ENCODE measurements around the gene SBK2.
"Not testable (repeated sequence)": the region's sequence is repeated elsewhere in the genome, so short reads cannot be mapped to it uniquely, and the experiment has no call there.

The SBK2 gene

DNA sequence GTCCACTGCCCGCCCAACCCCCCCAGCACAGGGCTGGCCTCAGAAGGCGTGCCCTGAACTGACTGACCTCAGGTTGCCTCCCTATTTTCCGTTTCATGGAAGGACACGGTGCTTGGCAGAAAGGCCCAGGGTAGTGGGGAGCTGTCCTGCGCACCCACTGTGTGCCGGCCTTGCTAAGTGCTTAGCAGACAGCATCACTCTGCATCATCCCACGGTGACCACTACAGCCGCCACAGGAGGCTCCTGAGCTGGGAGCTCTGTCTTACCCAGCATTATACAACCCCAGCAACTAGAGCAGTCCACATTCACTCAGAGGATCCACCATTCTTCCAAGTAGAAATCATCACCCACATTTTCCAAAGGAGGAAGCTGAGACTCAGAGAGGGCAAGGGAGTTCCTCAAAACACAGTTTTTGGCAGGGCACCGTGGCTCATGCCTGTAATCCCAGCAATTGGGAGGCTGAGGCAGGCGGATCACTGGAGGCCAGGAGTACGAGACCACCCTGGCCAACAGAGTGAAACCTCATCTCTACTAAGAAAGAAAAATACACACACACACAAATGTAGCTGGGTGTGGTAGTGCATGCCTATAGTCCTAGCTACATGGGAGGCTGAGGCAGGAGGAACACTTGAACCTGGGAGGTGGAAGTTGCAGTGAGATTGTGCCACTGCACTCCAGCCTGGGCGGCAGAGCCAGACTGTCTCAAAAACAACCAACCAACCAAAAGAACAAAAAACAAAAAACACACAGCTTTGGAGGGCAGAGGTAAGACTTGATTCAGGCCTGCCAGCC is 1.6 kb downstream of the SBK2 start:
- DNase-seq (ENCODE audit: low spot score): no peak

DNA sequence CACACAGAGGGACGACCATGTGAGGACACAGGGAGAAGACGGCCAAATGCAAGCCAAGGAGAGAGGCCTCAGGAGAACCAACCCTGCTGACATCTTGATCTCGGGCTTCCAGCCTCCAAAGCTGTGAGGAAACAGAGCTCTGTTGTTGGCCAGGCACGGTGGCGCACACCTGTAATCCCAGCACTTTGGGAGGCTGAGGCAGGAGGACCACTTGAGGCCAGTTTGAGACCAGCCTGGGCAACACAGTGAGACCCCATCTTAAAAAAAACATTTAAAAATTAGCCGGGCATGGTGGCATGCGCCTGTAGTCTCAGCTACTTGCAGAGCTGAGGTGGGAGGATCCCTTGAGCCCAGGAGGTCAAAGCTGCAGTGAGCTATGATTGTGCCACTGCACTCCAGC is 2.7 kb downstream of the SBK2 start:
- DNase-seq (ENCODE audit: low spot score): not testable (repeated sequence)

DNA sequence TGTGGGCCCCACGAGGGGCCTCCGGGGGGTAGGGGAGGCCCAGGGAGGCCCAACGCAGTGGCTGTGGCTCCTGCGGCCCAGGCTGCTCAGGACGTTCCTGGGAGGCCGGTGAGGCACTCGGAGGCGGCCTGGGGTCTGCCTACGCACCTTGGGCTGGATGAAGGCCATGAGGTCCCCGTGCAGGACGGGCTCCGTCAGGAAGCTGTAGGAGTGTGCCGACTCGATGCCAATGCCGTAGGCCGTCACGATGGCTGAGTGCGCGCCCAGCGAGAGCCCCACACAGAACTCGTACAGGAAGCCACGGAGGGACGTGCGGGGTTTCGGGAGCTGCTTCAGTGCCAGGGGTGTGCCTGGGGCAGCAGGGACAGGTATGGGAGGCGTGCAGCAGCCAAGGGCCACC is 5.9 kb downstream of the SBK2 start:
- DNase-seq (ENCODE audit: low spot score): no peak

DNA sequence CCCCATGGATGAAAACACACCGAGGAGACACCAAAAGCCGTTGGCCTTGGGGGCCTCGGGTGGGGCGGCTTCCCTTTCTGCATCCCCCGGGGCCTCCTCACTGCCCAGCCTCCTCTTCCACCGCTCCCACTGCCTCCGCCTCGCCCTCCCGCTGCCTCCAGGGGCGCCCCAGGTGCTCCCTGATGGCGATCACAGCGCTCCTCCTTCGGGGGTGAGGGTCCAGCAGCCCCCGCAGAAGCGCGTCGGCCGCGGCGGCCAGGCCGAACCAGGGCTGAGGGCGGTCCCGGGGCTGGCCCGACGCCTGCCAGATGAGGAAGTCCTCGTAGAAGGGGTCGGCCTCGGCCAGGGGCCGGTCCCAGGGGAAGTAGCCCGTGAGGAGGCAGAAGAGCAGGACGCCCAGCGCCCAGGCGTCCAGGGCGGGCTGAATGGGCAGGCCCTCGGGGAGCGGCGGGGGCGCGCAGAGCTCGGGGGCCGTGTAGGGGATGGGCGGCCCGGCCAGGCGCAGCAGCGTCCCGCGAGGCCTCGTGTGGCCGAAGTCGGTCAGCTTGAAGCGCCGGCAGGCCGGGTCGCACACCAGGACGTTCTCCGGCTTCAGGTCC is 7.2 kb downstream of the SBK2 start:
- no peak for DNase-seq (ENCODE audit: low spot score)

DNA sequence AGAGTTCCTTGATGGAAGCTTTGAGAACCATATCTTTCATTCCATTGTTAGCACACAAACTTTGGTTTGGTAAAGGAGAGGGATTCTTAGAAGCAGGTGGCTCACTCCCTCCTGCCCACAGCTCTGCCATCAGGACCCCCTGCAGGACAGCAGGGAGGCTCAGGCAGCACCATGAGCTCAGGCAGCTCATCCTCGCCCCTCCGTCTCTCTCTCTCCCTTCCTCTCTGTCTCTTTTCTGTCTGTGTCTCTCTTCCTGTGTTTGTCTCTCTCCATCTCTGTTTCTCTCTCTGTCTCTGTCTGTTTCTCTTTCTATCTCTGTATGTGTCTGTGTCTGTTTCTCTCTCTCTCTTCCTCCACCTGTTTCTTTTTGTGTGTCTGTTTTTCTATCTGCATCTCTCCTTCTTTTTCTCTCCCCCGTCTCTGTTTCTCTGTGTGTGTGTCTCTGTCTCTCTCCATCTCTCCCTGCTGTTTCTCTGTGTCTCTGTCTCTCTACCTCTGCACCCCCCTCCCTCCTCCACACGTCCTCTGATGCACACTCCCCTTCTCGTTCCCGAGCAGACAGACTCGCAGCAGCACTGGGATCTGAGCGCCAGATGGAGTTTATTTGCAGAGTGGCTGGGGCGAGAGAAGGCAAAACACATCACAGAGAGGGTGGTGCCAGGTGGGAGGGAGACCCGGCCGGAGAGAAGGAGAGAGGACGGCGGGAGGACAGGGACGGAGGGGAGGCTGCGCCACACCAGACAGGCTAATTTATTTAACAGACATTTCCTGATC is 8.7 kb downstream of the SBK2 start:
- no peak for DNase-seq (ENCODE audit: low spot score)

DNA sequence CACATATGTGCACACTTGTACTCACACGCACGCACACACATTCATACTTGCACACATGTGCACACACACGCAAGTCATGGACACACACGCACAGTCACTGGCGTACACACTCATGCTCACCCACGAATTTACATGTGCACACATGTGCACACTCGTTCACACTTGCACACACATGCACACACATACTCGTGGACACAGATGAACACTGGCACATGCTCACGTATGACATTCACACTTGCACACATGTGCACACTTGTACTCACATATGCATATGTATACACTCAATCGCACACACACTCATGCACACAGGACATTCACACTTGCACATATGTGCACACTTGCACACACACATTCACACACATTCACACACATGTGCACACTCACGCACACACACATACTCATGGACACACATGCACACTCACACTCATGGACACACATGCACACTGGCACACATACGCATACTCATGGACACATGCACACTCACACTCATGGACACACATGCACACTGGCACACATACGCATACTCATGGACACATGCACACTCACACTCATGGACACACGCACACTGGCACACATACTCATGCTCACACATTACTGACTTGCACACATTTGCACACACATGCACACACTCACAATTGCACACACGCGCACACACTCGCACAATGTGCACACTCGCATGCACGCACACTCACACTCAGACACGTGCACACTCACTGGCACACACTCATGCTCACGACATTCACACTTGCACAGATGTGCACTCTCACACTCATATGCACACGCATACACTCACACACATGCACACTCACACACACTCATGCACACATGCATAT is 9.5 kb downstream of the SBK2 start:
- no peak for DNase-seq (ENCODE audit: low spot score)

DNA sequence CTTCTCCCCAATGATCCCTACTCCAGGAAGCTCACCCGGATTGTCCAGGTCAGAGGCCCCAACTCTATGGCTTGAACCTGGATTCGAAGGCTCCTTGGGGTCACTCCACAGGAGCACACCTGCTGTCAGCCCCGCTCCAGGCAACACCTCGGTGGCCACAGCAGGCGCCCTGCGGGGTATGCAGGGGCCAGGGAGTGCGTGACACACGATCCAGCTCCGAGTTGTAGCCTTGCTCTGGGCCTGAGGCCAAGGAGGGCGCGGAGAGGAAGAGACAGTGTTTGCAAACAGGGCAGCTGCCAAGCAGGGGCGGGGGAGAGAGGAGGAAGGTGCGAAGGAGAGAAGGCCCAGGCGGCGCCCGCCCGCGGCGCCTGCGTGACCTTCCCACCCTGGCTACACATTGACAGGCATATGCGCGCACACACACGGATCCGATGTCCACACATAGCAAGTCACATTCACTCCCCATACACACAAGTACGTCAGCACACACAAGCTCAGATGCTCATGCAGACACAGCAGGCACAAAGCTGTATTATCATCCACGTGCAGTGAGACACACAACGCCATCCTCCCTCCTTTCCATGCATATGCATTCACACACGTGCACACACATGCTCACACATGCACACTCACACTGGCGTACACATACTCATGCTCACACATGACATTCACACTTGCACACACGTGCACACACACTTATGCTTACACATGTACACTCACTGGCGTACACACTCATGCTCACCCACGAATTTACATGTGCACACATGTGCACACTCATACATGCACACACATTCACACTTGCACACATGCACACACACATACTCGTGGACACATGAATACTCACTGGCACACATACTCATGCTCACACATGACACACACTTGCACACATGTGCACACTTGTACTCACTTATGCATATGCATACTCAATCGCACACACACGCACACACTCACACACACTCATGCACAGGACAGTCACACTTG is 10.4 kb downstream of the SBK2 start:
- no peak for DNase-seq (ENCODE audit: low spot score)

DNA sequence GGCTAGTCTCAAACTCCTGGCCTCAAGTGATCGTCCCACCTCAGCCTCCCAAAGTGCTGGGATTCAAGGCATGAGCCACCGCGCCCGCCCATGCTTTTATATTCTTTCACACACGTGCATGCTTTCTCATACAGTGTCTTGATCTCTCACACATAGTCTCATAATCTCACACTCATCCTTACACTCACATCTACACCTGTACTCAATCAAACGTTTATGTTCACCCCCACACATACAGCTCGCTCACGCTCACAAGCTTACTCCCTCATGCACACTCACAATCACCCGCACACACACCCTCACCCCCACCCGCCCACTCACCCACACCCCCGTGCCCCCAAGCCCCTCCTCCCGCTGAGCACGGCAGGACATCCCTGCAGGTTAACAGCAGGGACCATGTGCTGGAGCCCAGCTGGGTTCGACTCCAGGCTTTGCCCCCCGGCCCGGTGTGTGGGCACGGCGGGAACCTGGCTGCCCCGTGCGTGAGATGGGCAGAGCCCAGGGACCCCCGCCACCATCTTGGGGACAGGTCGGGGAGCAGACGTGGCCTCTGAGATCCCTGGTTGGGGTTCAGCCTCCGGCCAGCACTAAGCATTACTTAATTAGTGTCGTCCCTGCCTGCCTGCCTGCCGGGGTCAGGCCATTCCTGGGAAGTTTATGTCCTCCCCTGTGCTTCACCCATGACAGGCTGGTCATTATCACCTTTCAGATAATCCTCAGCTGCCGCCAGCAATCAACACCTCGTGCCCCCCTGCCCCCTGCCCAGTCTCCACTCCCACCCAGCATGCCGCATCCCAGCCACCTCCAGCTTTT is 11.4 kb downstream of the SBK2 start:
- DNase-seq (ENCODE audit: low spot score): no peak

DNA sequence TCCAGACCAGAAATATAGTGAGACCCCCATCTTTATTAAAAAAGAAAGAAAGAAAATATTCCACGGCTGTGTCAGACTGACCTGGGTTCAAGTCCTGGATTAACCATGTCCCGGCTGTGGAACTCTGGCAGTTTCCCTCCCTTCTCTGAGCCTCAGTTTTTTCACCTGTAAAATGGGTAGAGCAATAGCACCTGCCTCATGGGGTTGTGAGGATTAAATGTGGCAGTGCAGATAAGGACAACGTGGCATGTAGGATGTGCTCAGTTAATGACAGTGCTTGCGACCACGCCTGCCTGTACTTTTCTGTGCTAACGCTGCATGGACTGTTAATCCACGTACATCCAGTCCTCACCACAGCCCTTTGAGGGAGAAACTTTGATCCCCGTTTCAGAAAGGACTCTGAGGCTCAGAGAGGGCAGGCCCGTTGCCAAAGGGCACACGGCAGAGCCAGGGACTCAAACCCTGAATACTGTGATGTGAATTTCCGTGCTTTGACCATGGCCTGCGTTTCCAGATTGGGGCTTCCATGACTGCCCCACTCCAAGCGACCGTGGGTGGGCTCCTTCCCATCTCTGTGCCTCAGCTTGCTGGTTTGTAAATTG is 16.1 kb downstream of the SBK2 start:
- DNase-seq (ENCODE audit: low spot score): no peak

DNA sequence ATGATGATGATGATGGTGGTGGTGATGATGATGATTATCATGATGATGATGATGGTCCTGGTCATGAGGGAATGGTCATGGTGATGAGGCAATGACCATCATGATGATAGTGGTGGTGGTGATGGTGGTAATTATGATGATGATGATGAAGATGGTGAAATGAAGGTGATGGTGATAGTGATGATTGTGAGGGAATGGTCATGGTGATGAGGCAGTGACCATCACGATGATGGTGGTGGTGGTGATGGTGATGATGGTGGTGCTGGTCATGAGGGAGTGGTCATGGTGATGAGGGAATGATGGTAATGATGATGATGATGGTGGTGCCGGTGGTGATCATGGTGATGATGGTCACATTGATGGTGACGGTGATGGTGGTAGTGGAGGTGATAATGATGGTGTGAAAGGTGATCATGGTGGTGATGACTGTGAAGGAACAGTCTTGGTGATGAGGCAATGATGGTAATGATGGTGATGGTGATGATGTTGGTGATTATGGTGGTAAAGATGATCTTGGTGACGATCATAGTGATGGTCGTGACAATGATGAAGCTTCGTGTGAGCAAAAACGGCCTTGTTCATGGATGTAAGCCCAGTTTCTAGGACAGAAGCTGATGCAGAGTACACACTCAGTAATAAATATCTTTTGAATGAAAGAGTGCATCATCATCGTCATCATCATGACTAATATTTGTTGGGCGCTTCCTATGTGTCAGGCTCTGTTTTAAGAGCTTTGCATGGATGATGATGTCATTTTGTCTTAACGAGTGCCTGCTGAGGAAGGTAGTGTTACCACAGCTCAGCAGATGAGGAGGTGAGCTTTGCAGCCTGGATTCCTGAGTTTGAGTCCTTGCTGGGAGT is 17.3 kb downstream of the SBK2 start:
- peak; percentile 96 for DNase-seq (ENCODE audit: low spot score)

DNA sequence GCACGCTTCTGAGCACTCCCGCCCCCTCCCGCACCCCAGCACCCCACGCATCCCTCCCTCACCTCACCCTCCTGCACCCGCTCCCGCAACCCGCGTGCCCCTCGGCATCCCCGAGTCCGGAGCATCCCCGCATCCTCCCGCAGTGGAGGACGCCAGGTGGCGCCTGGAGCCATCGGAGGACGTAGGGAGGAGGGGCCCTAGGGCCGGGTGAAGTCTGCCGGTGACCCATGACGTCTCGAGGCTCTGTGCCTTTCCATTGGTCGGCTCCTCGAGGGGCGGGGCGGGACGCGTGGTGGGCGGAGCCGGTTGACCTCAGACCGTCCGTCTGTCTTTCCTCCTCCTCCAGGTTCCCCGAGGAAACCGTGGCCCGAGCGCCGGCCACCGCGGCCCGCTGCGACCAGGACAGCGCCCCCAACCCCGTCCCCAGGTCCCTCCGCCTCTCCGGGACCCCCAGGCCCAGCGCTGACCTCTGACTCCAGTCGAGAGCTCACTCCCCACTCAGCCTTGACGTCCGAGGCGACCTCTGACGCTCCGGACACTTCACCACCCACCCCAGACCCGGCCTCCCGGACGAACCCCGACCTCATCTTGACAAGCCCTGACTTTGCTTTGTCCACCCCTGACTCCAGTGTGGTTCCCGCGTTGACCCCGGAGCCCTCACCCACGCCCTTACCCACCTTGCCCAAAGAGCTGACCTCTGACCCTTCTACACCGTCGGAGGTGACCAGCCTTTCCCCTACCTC is 19.9 kb downstream of the SBK2 start:
- peak; percentile 93 for DNase-seq (ENCODE audit: low spot score)

DNA sequence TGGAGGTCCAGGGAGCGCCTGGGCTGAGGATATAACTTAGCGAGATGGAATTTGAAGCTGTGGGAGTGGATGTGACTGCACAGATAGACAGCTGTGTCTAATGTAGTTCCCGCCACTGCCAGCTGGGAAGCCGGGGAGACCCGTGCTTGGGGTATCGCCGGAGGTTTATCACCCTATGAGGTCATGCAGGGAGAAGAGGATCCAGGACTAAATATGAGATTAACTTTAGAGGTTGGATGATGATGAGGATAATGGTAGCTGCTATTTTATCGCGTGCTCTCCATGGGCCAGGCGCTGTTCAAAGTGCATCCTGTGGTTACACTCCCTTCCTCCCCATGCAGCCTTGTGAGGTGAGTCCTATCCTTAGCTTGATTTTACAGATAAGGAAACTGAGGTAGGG is 28.8 kb downstream of the SBK2 start:
- DNase-seq (ENCODE audit: low spot score): no peak

DNA sequence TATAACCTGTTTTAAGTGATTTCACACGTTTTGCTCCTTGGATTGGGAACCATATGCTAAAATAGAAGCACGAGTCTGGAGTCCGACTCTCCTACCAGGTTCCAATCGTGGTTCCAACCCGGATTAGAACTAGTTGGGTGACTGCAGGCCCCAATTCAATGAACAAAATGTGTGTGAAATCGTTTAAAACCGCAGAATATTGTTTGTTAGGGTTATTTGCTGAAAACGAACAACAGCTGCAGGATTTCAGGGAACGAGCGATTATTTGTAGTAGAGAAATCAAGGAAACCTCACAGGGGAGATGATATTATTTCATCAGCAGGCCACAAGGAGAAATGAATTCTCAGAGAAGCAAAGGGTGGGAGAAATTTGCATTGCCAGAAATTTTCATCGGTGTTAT is 32.0 kb downstream of the SBK2 start:
- DNase-seq (ENCODE audit: low spot score): no peak

DNA sequence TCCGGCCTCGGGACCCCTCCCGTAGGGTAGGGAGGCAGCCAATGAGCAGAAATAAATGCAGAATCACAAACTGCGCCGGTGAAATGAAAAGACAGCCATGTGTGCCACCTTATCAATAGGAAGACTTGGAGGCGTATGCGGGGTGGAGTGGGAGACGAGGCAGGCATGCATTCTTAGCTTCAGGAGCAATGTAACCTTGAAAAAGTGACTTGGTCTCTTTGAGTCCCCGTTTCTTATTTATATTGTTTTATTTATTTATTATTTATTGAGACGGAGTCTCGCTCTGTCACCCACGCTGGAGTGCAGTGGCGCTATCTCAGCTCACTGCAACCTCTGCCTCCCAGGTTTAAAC is 32.7 kb downstream of the SBK2 start:
- no peak for DNase-seq (ENCODE audit: low spot score)

DNA sequence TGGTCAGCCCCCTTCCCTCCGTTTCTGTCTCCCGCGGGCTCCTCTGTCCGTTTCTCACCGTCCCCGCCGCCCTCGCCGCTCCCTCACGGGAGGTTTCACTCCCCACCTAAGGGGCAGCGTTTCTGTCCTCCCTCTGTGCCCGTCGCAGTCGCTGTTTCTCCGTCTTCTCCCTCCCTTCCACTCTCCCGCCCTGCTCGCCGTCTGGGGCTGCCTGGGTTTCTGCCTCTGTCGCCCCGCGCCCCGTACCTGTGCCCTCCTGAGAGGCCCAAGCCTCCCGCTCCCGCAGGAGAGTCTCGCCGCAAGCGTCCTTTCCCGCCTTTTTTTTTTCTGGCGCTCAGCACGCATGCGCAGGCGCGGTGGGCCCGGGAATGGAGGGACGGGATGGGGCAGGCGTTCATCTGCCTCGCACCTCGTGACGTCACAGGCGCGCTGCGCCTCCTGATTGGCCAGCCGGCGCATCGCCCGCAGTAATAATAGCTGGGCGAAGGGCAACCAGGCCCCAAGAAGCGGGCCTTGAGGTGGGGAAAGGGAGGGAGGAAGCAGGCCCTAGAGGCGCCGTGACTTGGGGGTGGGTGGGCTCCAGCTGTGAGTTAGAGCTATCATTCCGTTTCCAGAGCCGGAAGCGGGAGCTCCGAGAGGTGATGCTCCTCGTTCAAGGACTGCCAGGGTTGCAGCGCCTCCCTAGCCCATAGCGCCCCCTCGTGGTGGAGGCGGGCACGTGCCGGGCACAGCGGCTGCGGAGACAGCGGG is 33.3 kb downstream of the SBK2 start:
- DNase-seq (ENCODE audit: low spot score): peak; percentile 72

DNA sequence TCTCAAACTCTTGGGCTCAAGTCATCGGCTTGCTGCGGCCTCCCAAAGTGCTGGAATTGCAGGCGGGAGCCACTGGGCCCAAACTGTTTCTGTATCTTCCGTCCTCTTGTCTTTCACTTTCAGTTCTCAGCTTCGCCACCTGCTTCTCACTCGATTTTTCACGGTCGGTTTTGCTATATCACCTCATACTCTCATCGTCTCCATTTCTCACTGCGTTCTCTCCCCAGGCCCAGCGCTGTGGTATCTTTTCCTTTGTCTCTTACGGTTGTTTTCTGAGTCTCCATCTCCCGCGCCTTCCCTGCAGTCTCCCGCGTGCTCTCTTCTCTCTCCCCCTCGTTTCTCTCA is 33.8 kb downstream of the SBK2 start:
- DNase-seq (ENCODE audit: low spot score): no peak

DNA sequence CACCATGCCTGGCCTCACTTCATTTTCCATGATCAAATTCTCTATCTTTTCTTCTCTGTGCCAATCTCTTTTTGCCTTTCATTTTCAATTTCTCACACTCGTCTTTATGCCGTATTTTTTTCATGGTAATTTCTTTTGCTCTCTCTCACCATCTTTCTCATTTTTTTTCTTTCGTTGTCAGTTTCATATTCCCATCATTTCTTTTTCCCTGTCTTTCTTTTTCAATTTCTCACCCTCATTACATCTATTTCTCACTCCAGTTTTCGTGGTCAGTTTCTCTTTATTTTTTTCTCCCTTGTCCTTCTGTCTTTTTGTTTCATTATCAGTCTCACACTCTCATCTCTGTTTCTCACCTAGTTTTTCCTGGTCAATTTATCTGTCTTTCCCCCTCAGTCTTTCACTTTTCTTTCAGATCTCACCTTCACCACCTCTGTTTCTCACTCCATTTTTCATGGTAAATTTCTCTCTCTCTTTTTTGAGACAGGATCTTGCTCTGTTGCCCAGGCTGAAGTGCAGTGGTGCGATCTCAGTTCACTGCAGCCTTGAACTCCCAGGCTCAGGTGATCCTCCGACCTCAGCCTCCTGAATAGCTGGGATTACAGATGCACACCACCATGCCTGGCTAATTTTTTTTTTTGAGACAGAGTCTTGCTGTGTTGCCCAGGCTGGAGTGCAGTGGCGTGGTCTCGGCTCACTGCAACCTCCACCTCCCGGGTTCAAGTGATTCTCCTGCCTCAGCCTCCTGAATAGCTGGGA is 34.6 kb downstream of the SBK2 start:
- no peak for DNase-seq (ENCODE audit: low spot score)
